Body of pancreas (tissue), 4 donors: Measurements from ENCODE around the gene PALS1.

Experiments
- CTCF ChIP-seq, 7 experiments: fragments of 450-650 bp in 4 of 7; fragments of 200-600 bp in 3 of 7; sonication (generic) in 3 of 7; IDR thresholded peaks; one replicate each; pipeline ENCODE4 v1.5.1; 2016 to 2019; ENCODE audit warnings: antibody characterized with exemption in 7 of 7
- POLR2A ChIP-seq, 3 donors: fragments of 450-650 bp; IDR thresholded peaks; one replicate each; pipeline ENCODE4 v1.6.1; 2016; ENCODE audit warnings: antibody characterized with exemption in 3 of 3, mild to moderate bottlenecking in 2 of 3

- no peak for TF ChIP-seq POLR2A (IDR thresholded peaks at IDR 0.05)
- no peak for TF ChIP-seq CTCF (IDR thresholded peaks at IDR 0.05)
Observed at GRCh38 chr14:67267576-67268328, 26.5 kb downstream of the PALS1 start.
